ENCODE data around the gene CLGN. TPM values are rescaled to one million over a fixed set of nuclear protein-coding genes. Genes with fewer than 3 reads are reported as not detected.

CLGN gene
- total RNA-seq, 1 experiment from 2014 or later = 0.35 TPM

DNA sequence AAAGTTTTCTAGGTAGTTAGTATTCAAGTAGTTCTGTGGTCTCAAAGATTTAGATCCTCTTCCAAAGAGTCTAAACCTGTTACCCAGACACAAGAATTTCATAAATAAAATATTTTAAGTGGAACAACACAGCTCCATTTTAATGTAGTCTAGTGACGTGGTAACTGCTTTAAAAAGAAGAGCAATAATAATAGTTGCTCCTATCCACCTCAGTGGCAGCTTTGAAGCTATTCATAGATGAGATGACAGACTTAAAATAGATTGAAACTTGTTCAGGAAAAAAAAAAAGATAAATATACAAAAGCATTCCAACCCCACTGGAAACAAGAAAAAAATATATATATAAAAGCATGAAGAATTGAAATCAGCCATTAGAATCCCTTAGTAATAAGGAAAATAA, 39.4 kb downstream of the CLGN start:
- TF ChIP-seq EZH2 (IDR thresholded peaks at IDR 0.05; ENCODE audit: low read depth) = no peak
- TF ChIP-seq, protein P1, sequence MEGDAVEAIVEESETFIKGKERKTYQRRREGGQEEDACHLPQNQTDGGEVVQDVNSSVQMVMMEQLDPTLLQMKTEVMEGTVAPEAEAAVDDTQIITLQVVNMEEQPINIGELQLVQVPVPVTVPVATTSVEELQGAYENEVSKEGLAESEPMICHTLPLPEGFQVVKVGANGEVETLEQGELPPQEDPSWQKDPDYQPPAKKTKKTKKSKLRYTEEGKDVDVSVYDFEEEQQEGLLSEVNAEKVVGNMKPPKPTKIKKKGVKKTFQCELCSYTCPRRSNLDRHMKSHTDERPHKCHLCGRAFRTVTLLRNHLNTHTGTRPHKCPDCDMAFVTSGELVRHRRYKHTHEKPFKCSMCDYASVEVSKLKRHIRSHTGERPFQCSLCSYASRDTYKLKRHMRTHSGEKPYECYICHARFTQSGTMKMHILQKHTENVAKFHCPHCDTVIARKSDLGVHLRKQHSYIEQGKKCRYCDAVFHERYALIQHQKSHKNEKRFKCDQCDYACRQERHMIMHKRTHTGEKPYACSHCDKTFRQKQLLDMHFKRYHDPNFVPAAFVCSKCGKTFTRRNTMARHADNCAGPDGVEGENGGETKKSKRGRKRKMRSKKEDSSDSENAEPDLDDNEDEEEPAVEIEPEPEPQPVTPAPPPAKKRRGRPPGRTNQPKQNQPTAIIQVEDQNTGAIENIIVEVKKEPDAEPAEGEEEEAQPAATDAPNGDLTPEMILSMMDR (conservative IDR thresholded peaks at IDR 0.05) = no peak
- Histone ChIP-seq H3K9me3 (ENCODE audit: insufficient read depth, low read depth) (no peaks in the 10 kb centered on the region), H3K79me2 (ENCODE audit: low read depth) (no peaks in the 10 kb centered on the region), H3K9me2 (ENCODE audit: insufficient read depth) (no peaks in the 10 kb centered on the region), H3K4me2 (no peak overlapping the region), H3K4me1 (replicated peaks; ENCODE audit: insufficient read depth) (no peaks in the 10 kb centered on the region), H2AFZ (no peak overlapping the region), H3K4me3 (no peak overlapping the region), H3K27ac (no peak overlapping the region), H4K20me1 (ENCODE audit: insufficient read depth) (no peaks in the 10 kb centered on the region), H3F3A (ENCODE audit: insufficient read depth, low read depth) (no peaks in the 10 kb centered on the region), H3K27me3 (ENCODE audit: insufficient read depth, low read depth) (no peaks in the 10 kb centered on the region), H3K36me3 (ENCODE audit: low read depth) (no peaks in the 10 kb centered on the region)
- DNase-seq = no peak
- CTCF ChIA-PET = no interaction called here
- POLR2A ChIA-PET (ENCODE audit: unreplicated experiment) = no interaction called here
- no TSS peak for BruUV-seq (replicated peaks)
- intact Hi-C loops (cut with micrococcal nuclease; ENCODE audit: unreplicated experiment) = no loop called here

DNA sequence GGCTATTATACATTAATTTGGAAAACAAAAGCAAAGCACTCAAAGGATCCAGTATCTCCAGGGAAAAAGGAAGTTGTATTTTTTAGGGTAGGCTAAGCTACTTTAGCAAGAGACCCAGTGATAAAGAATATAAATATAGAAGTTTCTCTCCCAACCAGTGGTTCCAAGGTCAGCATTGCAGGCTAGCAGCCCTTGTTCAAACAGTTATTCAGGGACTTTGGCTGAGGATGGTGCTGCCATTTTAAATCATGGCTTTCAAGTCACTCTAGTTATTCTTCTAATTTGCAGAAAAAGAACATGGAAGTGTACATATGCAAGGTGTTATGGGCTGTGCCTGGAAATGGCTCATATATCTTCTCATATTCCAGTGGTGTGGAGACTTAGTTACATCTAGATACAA, 44.7 kb downstream of the CLGN start:
- ChIA-PET CTCF (no interaction called here), POLR2A (ENCODE audit: unreplicated experiment) (interaction anchor here (0.6 kb wide), 1 partner anchor 791 kb away, joined by 5 read pairs; no protein-coding TSS in a partner anchor)
- no TSS peak for BruUV-seq (replicated peaks)

DNA sequence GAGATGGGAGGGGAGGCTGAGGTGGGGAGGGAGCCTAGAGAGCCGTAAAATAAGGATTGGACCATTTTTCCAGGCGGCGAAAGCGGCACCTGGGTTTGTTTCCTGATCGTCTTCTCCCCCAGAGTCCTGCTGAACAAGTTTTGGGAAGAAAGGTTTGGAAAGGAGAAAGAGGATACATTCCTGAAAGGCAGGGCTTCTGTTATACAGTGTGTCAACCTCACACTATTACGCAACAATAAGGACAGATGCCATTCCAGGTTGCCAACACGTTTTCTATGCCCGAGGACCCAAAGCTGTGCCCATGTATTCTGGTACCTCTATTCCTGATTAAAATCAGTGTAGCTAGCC, 53.3 kb downstream of the CLGN start:
- Histone ChIP-seq H3K36me3 (ENCODE audit: low read depth) (no peaks in the 10 kb centered on the region), H3K4me2 (peak overlapping the region; percentile 94), H3K79me2 (ENCODE audit: low read depth) (peaks cover 49% of the 10 kb centered on the region), H3K9me3 (ENCODE audit: insufficient read depth, low read depth) (no peaks in the 10 kb centered on the region), H2AFZ (peak overlapping the region; percentile 85), H3K27ac (peak overlapping the region; percentile 65), H3F3A (ENCODE audit: insufficient read depth, low read depth) (peaks cover 21% of the 10 kb centered on the region; the same call in 1 of the 2 replicates), H3K27me3 (ENCODE audit: insufficient read depth, low read depth) (no peaks in the 10 kb centered on the region), H3K4me1 (replicated peaks; ENCODE audit: insufficient read depth) (peaks cover 25% of the 10 kb centered on the region), H3K4me3 (peak overlapping the region; percentile 81), H3K9me2 (ENCODE audit: insufficient read depth) (no peaks in the 10 kb centered on the region), H4K20me1 (ENCODE audit: insufficient read depth) (peaks cover 6% of the 10 kb centered on the region; the same call in 1 of the 2 replicates)
- intact Hi-C loops (cut with micrococcal nuclease; ENCODE audit: unreplicated experiment) = loop anchor here (5.0 kb wide), 1 partner anchor 922 kb away; the partner anchor contains the start of gene RAB33B
- DNase-seq = peak in 1 of 2 experiments; percentile 41
- ChIA-PET POLR2A (ENCODE audit: unreplicated experiment) (no interaction called here), CTCF (no interaction called here)
- TF ChIP-seq, protein P1 (conservative IDR thresholded peaks at IDR 0.05) = no peak
- TF ChIP-seq EZH2 (IDR thresholded peaks at IDR 0.05; ENCODE audit: low read depth) = no peak
- BruUV-seq (replicated peaks) = no TSS peak

More for the DNA sequence above, 44.7 kb downstream of the CLGN start:
- Histone ChIP-seq H3K36me3 (ENCODE audit: low read depth) (peaks cover 12% of the 10 kb centered on the region; the same call in 1 of the 2 replicates), H3K4me1 (replicated peaks; ENCODE audit: insufficient read depth) (no peaks in the 10 kb centered on the region), H3K9me2 (ENCODE audit: insufficient read depth) (no peaks in the 10 kb centered on the region; the same call in 1 of the 2 replicates), H3K4me3 (no peak overlapping the region), H3F3A (ENCODE audit: insufficient read depth, low read depth) (no peaks in the 10 kb centered on the region), H3K79me2 (ENCODE audit: low read depth) (peaks cover 9% of the 10 kb centered on the region), H3K4me2 (no peak overlapping the region), H3K27me3 (ENCODE audit: insufficient read depth, low read depth) (no peaks in the 10 kb centered on the region), H2AFZ (no peak overlapping the region), H3K9me3 (ENCODE audit: insufficient read depth, low read depth) (no peaks in the 10 kb centered on the region), H3K27ac (no peak overlapping the region), H4K20me1 (ENCODE audit: insufficient read depth) (no peaks in the 10 kb centered on the region)
- no peak for DNase-seq
- intact Hi-C loops (cut with micrococcal nuclease; ENCODE audit: unreplicated experiment) = no loop called here
- TF ChIP-seq EZH2 (IDR thresholded peaks at IDR 0.05; ENCODE audit: low read depth) = no peak
- TF ChIP-seq, protein P1 (conservative IDR thresholded peaks at IDR 0.05) = no peak

All from PC-9 (cell line).